T-helper 2 cell treated with Interferon-gamma antibody and Interleukin-4, amounts not matched to agents 5 μg/mL and 100 μg/mL, for 36 hours (primary cell): ENCODE results near the gene IQSEC2.
A peak's percentile ranks its signal among the peaks of the same experiment; 100 is the strongest.

ENCODE experiments used
- DNase-seq: peaks from one replicate; pipeline ENCODE4 v3.0.0; 2021; ENCODE audit warnings: low spot score
- H3K27ac Mint-ChIP-seq: one replicate; pipeline ENCODE4 v1.8.0; 2021; ENCODE audit warnings: mild to moderate bottlenecking, mixed read lengths
- H3K27me3 Mint-ChIP-seq: one replicate; pipeline ENCODE4 v1.8.0; 2021; ENCODE audit warnings: low read depth, mixed read lengths
- H3K36me3 Mint-ChIP-seq: one replicate; pipeline ENCODE4 v1.8.0; 2021; ENCODE audit warnings: low read depth, mixed read lengths
- H3K4me1 Mint-ChIP-seq: one replicate; pipeline ENCODE4 v1.8.0; 2021; ENCODE audit warnings: low read depth, mixed read lengths
- H3K4me3 Mint-ChIP-seq: one replicate; pipeline ENCODE4 v1.8.0; 2022; ENCODE audit warnings: mild to moderate bottlenecking, moderate library complexity, mixed read lengths
- H3K9me3 Mint-ChIP-seq: one replicate; pipeline ENCODE4 v1.8.0; 2021; ENCODE audit warnings: mixed read lengths

Gene IQSEC2

GRCh38 chrX:53233536-53233935, 47.8 kb downstream of the IQSEC2 start:
- Mint-ChIP-seq H3K27ac (no peak overlapping the region), H3K4me3 (no peak overlapping the region), H3K36me3 (no peaks in the 10 kb centered on the region), H3K27me3 (peaks cover 6% of the 10 kb centered on the region), H3K4me1 (peaks cover under 1% of the 10 kb centered on the region), H3K9me3 (no peaks in the 10 kb centered on the region)
- DNase-seq, result no peak

- Mint-ChIP-seq H3K36me3 (no peaks in the 10 kb centered on the region), H3K27me3 (peaks cover 6% of the 10 kb centered on the region), H3K9me3 (no peaks in the 10 kb centered on the region), H3K27ac (no peak overlapping the region), H3K4me1 (peaks cover 10% of the 10 kb centered on the region), H3K4me3 (no peak overlapping the region)
- DNase-seq, result no peak
Observed at GRCh38 chrX:53230116-53230515, 51.3 kb downstream of the IQSEC2 start.

- no peak for DNase-seq
- H3K4me1 Mint-ChIP-seq, result peaks cover 23% of the 10 kb centered on the region
- peak overlapping the region; percentile 20 for H3K27ac Mint-ChIP-seq
- H3K9me3 Mint-ChIP-seq, result no peaks in the 10 kb centered on the region
- H3K4me3 Mint-ChIP-seq, result no peak overlapping the region
- H3K36me3 Mint-ChIP-seq, result peaks cover 13% of the 10 kb centered on the region
- H3K27me3 Mint-ChIP-seq, result peaks cover 6% of the 10 kb centered on the region
Observed at GRCh38 chrX:53227224-53227765, 54.1 kb downstream of the IQSEC2 start.

- H3K4me3 Mint-ChIP-seq, result peak within 1 kb of the TSS; percentile 93
- peaks cover 30% of the 10 kb centered on the region for H3K4me1 Mint-ChIP-seq
- H3K36me3 Mint-ChIP-seq, result peaks cover 13% of the 10 kb centered on the region
Observed at GRCh38 chrX:53224860-53225797, 56.3 kb downstream of the IQSEC2 start, which contains the start of gene KDM5C. Gene KDM5C (minus strand): TSS chrX:53225207. CDS start chrX:53224889, 318 bp downstream.

GRCh38 chrX:53223955-53224859, 57.2 kb downstream of the IQSEC2 start:
- no peaks in the 10 kb centered on the region for H3K27me3 Mint-ChIP-seq
- H3K4me1 Mint-ChIP-seq, result peaks cover 30% of the 10 kb centered on the region
- H3K27ac Mint-ChIP-seq, result peak overlapping the region; percentile 98
- no peaks in the 10 kb centered on the region for H3K9me3 Mint-ChIP-seq
- peak; percentile 5 for DNase-seq
- H3K4me3 Mint-ChIP-seq, result peak overlapping the region; percentile 93
- H3K36me3 Mint-ChIP-seq, result peaks cover 13% of the 10 kb centered on the region

More at GRCh38 chrX:53224860-53225797, 56.3 kb downstream of the IQSEC2 start, which contains the start of gene KDM5C:
- Mint-ChIP-seq H3K27me3 (no peaks in the 10 kb centered on the region), H3K9me3 (no peaks in the 10 kb centered on the region), H3K27ac (peak within 1 kb of the TSS; percentile 98)
- peak; percentile 86 for DNase-seq

GRCh38 chrX:53223068-53223693, 58.2 kb downstream of the IQSEC2 start:
- peaks cover 28% of the 10 kb centered on the region for H3K4me1 Mint-ChIP-seq
- no peaks in the 10 kb centered on the region for H3K27me3 Mint-ChIP-seq
- H3K9me3 Mint-ChIP-seq, result no peaks in the 10 kb centered on the region
- H3K27ac Mint-ChIP-seq, result peak overlapping the region; percentile 41
- no peak for DNase-seq
- H3K4me3 Mint-ChIP-seq, result peak overlapping the region; percentile 93
- peaks cover 15% of the 10 kb centered on the region for H3K36me3 Mint-ChIP-seq
